ENCODE data around the gene DOCK4.

The DOCK4 gene

GRCh38 chr7:111741811-111742240 lies 464.4 kb downstream of the DOCK4 start:
- DNase-seq = peak in 23 of 56 donors; percentile 17 to 73 (median 40)

- no peak for DNase-seq
Observed at GRCh38 chr7:111740942-111741341, 465.3 kb downstream of the DOCK4 start.

GRCh38 chr7:111736552-111736874 lies 469.7 kb downstream of the DOCK4 start:
- no peak for DNase-seq

- DNase-seq = peak in 22 of 56 donors; percentile 11 to 77 (median 38)
Observed at GRCh38 chr7:111735661-111736551, 470.3 kb downstream of the DOCK4 start.

GRCh38 chr7:111734954-111735660 lies 471.1 kb downstream of the DOCK4 start:
- no peak for DNase-seq

- DNase-seq = no peak
Observed at GRCh38 chr7:111732923-111733322, 473.3 kb downstream of the DOCK4 start.

GRCh38 chr7:111730476-111731300 lies 475.5 kb downstream of the DOCK4 start:
- DNase-seq = no peak

- DNase-seq = no peak
Observed at GRCh38 chr7:111730057-111730456, 476.1 kb downstream of the DOCK4 start.

GRCh38 chr7:111729483-111729882 lies 476.7 kb downstream of the DOCK4 start:
- no peak for DNase-seq

GRCh38 chr7:111728635-111728995 lies 477.6 kb downstream of the DOCK4 start:
- no peak for DNase-seq

- no peak for DNase-seq
Observed at GRCh38 chr7:111727905-111728634, 478.1 kb downstream of the DOCK4 start.

- no peak for DNase-seq
Observed at GRCh38 chr7:111718886-111719285, 487.3 kb downstream of the DOCK4 start.

GRCh38 chr7:111711426-111712065 lies 494.7 kb downstream of the DOCK4 start:
- no peak for DNase-seq

- DNase-seq = no peak
Observed at GRCh38 chr7:111710839-111711380, 495.3 kb downstream of the DOCK4 start.

GRCh38 chr7:111708072-111708471 lies 498.1 kb downstream of the DOCK4 start:
- DNase-seq = no peak

GRCh38 chr7:111705807-111706206 lies 500.4 kb downstream of the DOCK4 start:
- DNase-seq = no peak

GRCh38 chr7:111697771-111698170 lies 508.4 kb downstream of the DOCK4 start:
- no peak for DNase-seq

- no peak for DNase-seq
Observed at GRCh38 chr7:111694376-111694775, 511.8 kb downstream of the DOCK4 start.

- no peak for DNase-seq
Observed at GRCh38 chr7:111690364-111691111, 515.7 kb downstream of the DOCK4 start.

GRCh38 chr7:111685349-111685748 lies 520.9 kb downstream of the DOCK4 start:
- no peak for DNase-seq

All from nucleus accumbens (tissue), 56 donors.